Measurements from ENCODE around the gene FNDC3A.

The FNDC3A gene

GRCh38 chr13:49098198-49098597 is 122.5 kb downstream of the FNDC3A start:
- TF ChIP-seq CTCF (IDR thresholded peaks at IDR 0.05; ENCODE audit: low read depth, low read length) (no peak), MAX (IDR thresholded peaks at IDR 0.05; ENCODE audit: low read depth, low read length) (no peak), POLR2A (IDR thresholded peaks at IDR 0.05; ENCODE audit: extremely low read depth, insufficient read length) (no peak), MYC (IDR thresholded peaks at IDR 0.05; ENCODE audit: low read depth, low read length) (no peak)
- DNase-seq (ENCODE audit: low read depth), result peak; percentile 35
- no peak overlapping the region for H3K4me3 ChIP-seq (ENCODE audit: low read depth, low read length)

GRCh38 chr13:49098771-49099512 is 123.2 kb downstream of the FNDC3A start:
- no peak overlapping the region for H3K4me3 ChIP-seq (ENCODE audit: low read depth, low read length)
- DNase-seq (ENCODE audit: low read depth), result peak; percentile 48
- TF ChIP-seq CTCF (IDR thresholded peaks at IDR 0.05; ENCODE audit: low read depth, low read length) (peak; percentile 46), MAX (IDR thresholded peaks at IDR 0.05; ENCODE audit: low read depth, low read length) (no peak)

- H3K4me3 ChIP-seq (ENCODE audit: low read depth, low read length), result no peak overlapping the region
- no peak for DNase-seq (ENCODE audit: low read depth)
- TF ChIP-seq MAX (IDR thresholded peaks at IDR 0.05; ENCODE audit: low read depth, low read length), result no peak
- no peak for TF ChIP-seq MYC (IDR thresholded peaks at IDR 0.05; ENCODE audit: low read depth, low read length)
- TF ChIP-seq POLR2A (IDR thresholded peaks at IDR 0.05; ENCODE audit: extremely low read depth, insufficient read length), result no peak
- no peak for TF ChIP-seq CTCF (IDR thresholded peaks at IDR 0.05; ENCODE audit: low read depth, low read length)
Measured at GRCh38 chr13:49099513-49099877, 123.8 kb downstream of the FNDC3A start.

- no peak overlapping the region for H3K4me3 ChIP-seq (ENCODE audit: low read depth, low read length)
- DNase-seq (ENCODE audit: low read depth), result no peak
- TF ChIP-seq MAX (IDR thresholded peaks at IDR 0.05; ENCODE audit: low read depth, low read length) (no peak), POLR2A (IDR thresholded peaks at IDR 0.05; ENCODE audit: extremely low read depth, insufficient read length) (no peak), MYC (IDR thresholded peaks at IDR 0.05; ENCODE audit: low read depth, low read length) (no peak), CTCF (IDR thresholded peaks at IDR 0.05; ENCODE audit: low read depth, low read length) (no peak)
Measured at GRCh38 chr13:49100637-49101570, 125.2 kb downstream of the FNDC3A start.

- DNase-seq (ENCODE audit: low read depth), result no peak
- TF ChIP-seq MAX (IDR thresholded peaks at IDR 0.05; ENCODE audit: low read depth, low read length) (no peak), MYC (IDR thresholded peaks at IDR 0.05; ENCODE audit: low read depth, low read length) (no peak), CTCF (IDR thresholded peaks at IDR 0.05; ENCODE audit: low read depth, low read length) (no peak), POLR2A (IDR thresholded peaks at IDR 0.05; ENCODE audit: extremely low read depth, insufficient read length) (no peak)
- H3K4me3 ChIP-seq (ENCODE audit: low read depth, low read length), result no peak overlapping the region
Measured at GRCh38 chr13:49108196-49108595, 132.5 kb downstream of the FNDC3A start.

Measured in NB4 (cell line).